IMR-90 (cell line): Measurements from ENCODE around the gene ZFP36L2. TPM values are rescaled to one million over a fixed set of nuclear protein-coding genes. Genes with fewer than 3 reads are reported as not detected.

Experiments
- ATAC-seq: fragments of 200-7000 bp; cut with Tn5 transposase; 2 replicates; pipeline ENCODE4 v1.9.1; 2020; ENCODE audit warnings: low read depth, mild to moderate bottlenecking, moderate library complexity
- BruUV-seq: library from RNA; stranded (reverse); fragments of 400-500 nt; replicated peaks from 2 replicates; lab custom pipeline; 2021; lab: Mats Ljungman, UMichigan
- CTCF ChIA-PET: fragments of 300-600 bp; formaldehyde crosslinking; extraction: SDS; loops from one replicate; lab custom pipeline; 2021; ENCODE audit warnings: antibody characterized with exemption; lab: Yijun Ruan, JAX
- POLR2A ChIA-PET: fragments of 300-600 bp; sonication (Branson Sonifier 250); formaldehyde crosslinking; loops from one replicate; lab custom pipeline; 2022; ENCODE audit warnings: antibody characterized with exemption; ENCODE audit not compliant: unreplicated experiment; lab: Charles Lee
- DNase-seq: peaks from one replicate; pipeline ENCODE4 v3.0.0; 2013
- H2AFZ ChIP-seq: replicated peaks from 2 replicates; pipeline ENCODE3; 2013; ENCODE audit warnings: low read length, mild to moderate bottlenecking; ENCODE audit not compliant: poor library complexity
- H2AK5ac ChIP-seq: 2 replicates; pipeline ENCODE4 v1.6.1; 2013; ENCODE audit warnings: low read depth, low read length, inconsistent platforms
- H2AK9ac ChIP-seq: replicated peaks from 2 replicates; pipeline ENCODE3; 2013; ENCODE audit warnings: mild to moderate bottlenecking, low read depth, low read length, moderate library complexity; ENCODE audit not compliant: poor library complexity
- H2BK120ac ChIP-seq: 2 replicates; pipeline ENCODE4 v1.6.1; 2013; ENCODE audit warnings: low read depth, low read length, inconsistent platforms
- H2BK15ac ChIP-seq: 3 replicates; pipeline ENCODE4 v1.6.1; 2013; ENCODE audit warnings: low read depth, low read length, inconsistent platforms
- H2BK20ac ChIP-seq: 2 replicates; pipeline ENCODE4 v1.6.1; 2013; ENCODE audit warnings: low read depth, mild to moderate bottlenecking, inconsistent platforms, low read length, moderate library complexity
- H2BK5ac ChIP-seq: 2 replicates; pipeline ENCODE4 v1.6.1; 2013; ENCODE audit warnings: mild to moderate bottlenecking, low read depth, low read length, inconsistent platforms; ENCODE audit not compliant: poor library complexity, severe bottlenecking
- H3K14ac ChIP-seq: replicated peaks from 2 replicates; pipeline ENCODE4 v1.6.1; 2013; ENCODE audit warnings: low read depth, low read length, inconsistent platforms
- H3K18ac ChIP-seq: 2 replicates; pipeline ENCODE4 v1.6.1; 2013; ENCODE audit warnings: low read depth, low read length, control low read depth
- H3K23ac ChIP-seq: 2 replicates; pipeline ENCODE4 v1.6.1; 2013; ENCODE audit warnings: low read depth, low read length, inconsistent platforms
- H3K27ac ChIP-seq: 2 replicates; pipeline ENCODE4 v1.5.1; 2013; ENCODE audit warnings: mild to moderate bottlenecking, control low read depth, low read length; ENCODE audit not compliant: insufficient read depth
- H3K27me3 ChIP-seq: 2 replicates; pipeline ENCODE4 v1.6.1; 2013; ENCODE audit warnings: low read length; ENCODE audit not compliant: control insufficient read depth, insufficient read depth
- H3K36me3 ChIP-seq: 2 replicates; pipeline ENCODE4 v1.6.1; 2013; ENCODE audit warnings: low read length, mixed read lengths; ENCODE audit not compliant: control insufficient read depth, insufficient read depth
- H3K4ac ChIP-seq: 2 replicates; pipeline ENCODE4 v1.6.1; 2013; ENCODE audit warnings: low read depth, low read length, inconsistent platforms
- H3K4me1 ChIP-seq: 2 replicates; pipeline ENCODE4 v1.6.1; 2013; ENCODE audit warnings: low read length, mixed read lengths; ENCODE audit not compliant: control insufficient read depth, insufficient read depth
- H3K4me2 ChIP-seq: 2 replicates; pipeline ENCODE4 v1.6.1; 2013; ENCODE audit warnings: low read depth, mild to moderate bottlenecking, control low read depth, low read length, moderate library complexity
- H3K4me3 ChIP-seq: 2 replicates; pipeline ENCODE4 v1.5.1; 2013; ENCODE audit warnings: low read depth, mild to moderate bottlenecking, control low read depth, low read length, moderate library complexity; ENCODE audit not compliant: insufficient read depth
- H3K56ac ChIP-seq: 2 replicates; pipeline ENCODE4 v1.6.1; 2013; ENCODE audit warnings: low read length, inconsistent platforms; ENCODE audit not compliant: insufficient read depth; ENCODE audit errors: extremely low read depth
- H3K79me1 ChIP-seq, 2 experiments: 2 replicates each; pipeline ENCODE4 v1.6.1; 2013; ENCODE audit warnings: low read length in 2 of 2, inconsistent platforms in 1 of 2, low read depth in 1 of 2
- H3K9ac ChIP-seq: 2 replicates; pipeline ENCODE4 v1.6.1; 2013; ENCODE audit warnings: low read depth, low read length, control low read depth
- H3K9me1 ChIP-seq: 2 replicates; pipeline ENCODE4 v1.6.1; 2013; ENCODE audit warnings: low read length, inconsistent platforms; ENCODE audit not compliant: insufficient read depth
- H3K9me3 ChIP-seq: 2 replicates; pipeline ENCODE4 v1.6.1; 2013; ENCODE audit warnings: low read length; ENCODE audit not compliant: control insufficient read depth, insufficient read depth
- H4K20me1 ChIP-seq: 2 replicates; pipeline ENCODE4 v1.6.1; 2013; ENCODE audit warnings: low read length, inconsistent platforms; ENCODE audit not compliant: insufficient read depth
- H4K5ac ChIP-seq: 2 replicates; pipeline ENCODE4 v1.6.1; 2013; ENCODE audit warnings: mild to moderate bottlenecking, low read depth, low read length, control low read depth
- H4K8ac ChIP-seq, 2 experiments: 2 replicates each; pipeline ENCODE4 v1.6.1; 2013; ENCODE audit warnings: low read depth in 2 of 2, low read length in 2 of 2, control low read depth in 1 of 2, inconsistent platforms in 1 of 2
- H4K91ac ChIP-seq: 2 replicates; pipeline ENCODE4 v1.6.1; 2013; ENCODE audit warnings: low read depth, low read length, inconsistent platforms; ENCODE audit not compliant: insufficient read depth
- BHLHE40 ChIP-seq: fragments of 150-350 bp; IDR thresholded peaks from 2 replicates; pipeline ENCODE4 v1.6.1; 2016; ENCODE audit warnings: mild to moderate bottlenecking, low read depth, low read length
- CEBPB ChIP-seq: IDR thresholded peaks from 2 replicates; pipeline ENCODE4 v1.6.1; 2012; ENCODE audit warnings: low read depth, low read length, improper control_type of control experiment
- CHD1 ChIP-seq: IDR thresholded peaks from 2 replicates; pipeline ENCODE4 v1.6.1; 2012; ENCODE audit warnings: low read depth, low read length, improper control_type of control experiment
- FOS ChIP-seq: fragments of 150-350 bp; IDR thresholded peaks from 2 replicates; pipeline ENCODE4 v1.6.1; 2016; ENCODE audit warnings: low read depth, low read length
- MAFK ChIP-seq: IDR thresholded peaks from 2 replicates; pipeline ENCODE4 v1.6.1; 2012; ENCODE audit warnings: low read depth, low read length, improper control_type of control experiment
- MAZ ChIP-seq: IDR thresholded peaks from 2 replicates; pipeline ENCODE4 v1.6.1; 2012; ENCODE audit warnings: low read depth, mild to moderate bottlenecking, low read length, improper control_type of control experiment, moderate library complexity, borderline replicate concordance
- MXI1 ChIP-seq: IDR thresholded peaks from 2 replicates; pipeline ENCODE4 v1.6.1; 2012; ENCODE audit warnings: low read depth, mild to moderate bottlenecking, low read length, moderate library complexity, borderline replicate concordance
- NFE2L2 ChIP-seq: fragments of 150-350 bp; IDR thresholded peaks from 2 replicates; pipeline ENCODE4 v1.6.1; 2016; ENCODE audit warnings: low read depth, mild to moderate bottlenecking, low read length
- POLR2A ChIP-seq: IDR thresholded peaks from 2 replicates; pipeline ENCODE4 v1.6.1; 2012; ENCODE audit warnings: mild to moderate bottlenecking, low read depth, low read length
- RAD21 ChIP-seq: IDR thresholded peaks from 2 replicates; pipeline ENCODE4 v1.6.1; 2012; ENCODE audit warnings: low read length, improper control_type of control experiment
- RCOR1 ChIP-seq: IDR thresholded peaks from 2 replicates; pipeline ENCODE4 v1.6.1; 2012; ENCODE audit warnings: mild to moderate bottlenecking, low read length, improper control_type of control experiment; ENCODE audit not compliant: insufficient replicate concordance
- RFX5 ChIP-seq: IDR thresholded peaks from 2 replicates; pipeline ENCODE4 v1.8.0; 2012; ENCODE audit warnings: low read depth, mild to moderate bottlenecking, low read length, moderate library complexity
- SMC3 ChIP-seq: fragments of 150-350 bp; IDR thresholded peaks from 2 replicates; pipeline ENCODE4 v1.6.1; 2016; ENCODE audit warnings: low read depth, mild to moderate bottlenecking, antibody characterized with exemption, low read length, moderate library complexity
- WGBS, 2 experiments: methylation state at CpG; one replicate each; pipeline versions ENCODE4 v1.1.5 to v1.1.7; 2013; ENCODE audit warnings: missing lambda C conversion rate in 2 of 2; ENCODE audit not compliant: insufficient read length in 1 of 2; ENCODE audit errors: extremely low coverage in 2 of 2; 5-methylcytosine and 5-hydroxymethylcytosine counted together
- dilution Hi-C: fragments of 300-500 bp; cut with HindIII; formaldehyde crosslinking; loops from one replicate; pipeline ENCODE4 v1.14.3; 2018; ENCODE audit warnings: low sequenced_read_pairs; ENCODE audit not compliant: unreplicated experiment
- in situ Hi-C: fragments of 300-500 bp; cut with MboI; formaldehyde crosslinking; loops from 3 replicates; pipeline ENCODE4 v1.14.3; 2019; ENCODE audit warnings: low sequenced_read_pairs, inconsistent platforms, mixed read lengths
- intact Hi-C: fragments of 100-400 bp; cut with micrococcal nuclease; formaldehyde crosslinking; loops from 2 replicates; pipeline ENCODE4 v1.10.0; 2022
- polyA plus RNA-seq, 3 experiments: library from polyadenylated mRNA; depleted of rRNA; stranded (reverse); fragments of >200 nt; gene quantifications; 2 replicates each; pipeline ENCODE4 v1.2.3, GENCODE V29; 2012; ENCODE audit warnings: low replicate concordance in 1 of 3
- total RNA-seq: library from RNA; depleted of rRNA; stranded (reverse); fragments of >200 nt; gene quantifications from 2 replicates; pipeline ENCODE4 v1.2.3, GENCODE V29; 2012
- TF ChIP-seq, protein P1 (sequence below): fragments of 150-350 bp; IDR thresholded peaks from 2 replicates; pipeline ENCODE4 v1.6.1; 2017; ENCODE audit warnings: mild to moderate bottlenecking, antibody characterized with exemption, low read length, low read depth
- TF ChIP-seq, protein P2 (sequence below): conservative IDR thresholded peaks from 2 replicates; pipeline ENCODE4 v1.5.1; 2012; ENCODE audit warnings: mild to moderate bottlenecking, low read depth, low read length, improper control_type of control experiment
- TF ChIP-seq, protein P3 (sequence below): fragments of 150-350 bp; IDR thresholded peaks from 2 replicates; pipeline ENCODE4 v1.6.1; 2016; ENCODE audit warnings: low read depth, mild to moderate bottlenecking, low read length, moderate library complexity, borderline replicate concordance

The ZFP36L2 gene
- total and polyA plus RNA-seq, 2 of the 4 experiments (the other 2 are of a cell fraction) = 1.8 to 20.1 TPM

DNA sequence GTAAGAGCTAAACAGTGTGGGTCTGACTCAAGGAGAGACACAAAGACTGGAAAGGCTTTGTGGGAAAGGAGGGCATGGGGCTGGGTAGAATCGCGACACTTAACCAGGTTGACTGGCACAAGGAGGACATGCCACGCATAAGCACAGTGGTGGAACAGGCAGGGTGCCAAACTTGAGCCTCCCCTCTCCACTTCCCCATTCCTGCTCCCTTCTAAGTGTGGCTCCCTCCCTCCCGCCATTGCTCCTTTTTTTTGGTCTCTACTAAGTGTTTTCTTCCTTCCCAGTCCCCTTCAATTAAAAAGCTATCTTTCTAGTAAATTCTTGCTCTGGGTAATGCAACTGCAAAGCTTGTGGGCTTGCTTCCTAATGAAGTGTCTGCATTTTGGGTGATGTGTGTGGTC lies 40.3 kb upstream of the ZFP36L2 start:
- Histone ChIP-seq H3K14ac (no peak overlapping the region), H3K9ac (no peak overlapping the region), H3K27me3 (no peaks in the 10 kb centered on the region; the same call in 1 of the 2 replicates), H2BK120ac (no peak overlapping the region), H3K4me3 (no peak overlapping the region), H3K9me1 (peaks cover 27% of the 10 kb centered on the region), H2AK9ac (no peak overlapping the region), H4K91ac (no peak overlapping the region), H2BK15ac (no peak overlapping the region), H3K36me3 (peaks cover 2% of the 10 kb centered on the region; the same call in 1 of the 2 replicates), H3K79me1 (no peaks in the 10 kb centered on the region), H3K9me3 (no peaks in the 10 kb centered on the region), H4K5ac (0 out of 2 replicates have a peak overlapping the region, but pooled peaks have one; percentile 42), H4K8ac (no peak overlapping the region), H3K27ac (no peak overlapping the region), H4K20me1 (peaks cover 13% of the 10 kb centered on the region; the same call in 1 of the 2 replicates), H3K56ac (no peak overlapping the region), H2AK5ac (no peak overlapping the region), H2AFZ (no peak overlapping the region), H2BK5ac (no peak overlapping the region), H3K23ac (no peak overlapping the region), H3K4me1 (peaks cover 24% of the 10 kb centered on the region), H3K4me2 (no peak overlapping the region), H3K4ac (no peak overlapping the region), H3K18ac (no peak overlapping the region), H2BK20ac (no peak overlapping the region)
- DNase-seq (peak; percentile 33), ATAC-seq (no peak)
- dilution Hi-C loops (no loop called here), in situ Hi-C loops (no loop called here), intact Hi-C loops (no loop called here)
- CTCF ChIA-PET = interaction anchor here (1.0 kb wide), 1 partner anchor 188 kb away, joined by 3 read pairs; no protein-coding TSS in a partner anchor
- POLR2A ChIA-PET = no interaction called here
- no CpG with 5 or more reads among the region's 4 CpGs for WGBS, 2 experiments
- BruUV-seq = no TSS peak
- TF ChIP-seq MAZ = no peak
- TF ChIP-seq, protein P1, sequence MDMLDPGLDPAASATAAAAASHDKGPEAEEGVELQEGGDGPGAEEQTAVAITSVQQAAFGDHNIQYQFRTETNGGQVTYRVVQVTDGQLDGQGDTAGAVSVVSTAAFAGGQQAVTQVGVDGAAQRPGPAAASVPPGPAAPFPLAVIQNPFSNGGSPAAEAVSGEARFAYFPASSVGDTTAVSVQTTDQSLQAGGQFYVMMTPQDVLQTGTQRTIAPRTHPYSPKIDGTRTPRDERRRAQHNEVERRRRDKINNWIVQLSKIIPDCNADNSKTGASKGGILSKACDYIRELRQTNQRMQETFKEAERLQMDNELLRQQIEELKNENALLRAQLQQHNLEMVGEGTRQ = no peak
- no peak for TF ChIP-seq MXI1
- no peak for TF ChIP-seq SMC3
- TF ChIP-seq, protein P2, sequence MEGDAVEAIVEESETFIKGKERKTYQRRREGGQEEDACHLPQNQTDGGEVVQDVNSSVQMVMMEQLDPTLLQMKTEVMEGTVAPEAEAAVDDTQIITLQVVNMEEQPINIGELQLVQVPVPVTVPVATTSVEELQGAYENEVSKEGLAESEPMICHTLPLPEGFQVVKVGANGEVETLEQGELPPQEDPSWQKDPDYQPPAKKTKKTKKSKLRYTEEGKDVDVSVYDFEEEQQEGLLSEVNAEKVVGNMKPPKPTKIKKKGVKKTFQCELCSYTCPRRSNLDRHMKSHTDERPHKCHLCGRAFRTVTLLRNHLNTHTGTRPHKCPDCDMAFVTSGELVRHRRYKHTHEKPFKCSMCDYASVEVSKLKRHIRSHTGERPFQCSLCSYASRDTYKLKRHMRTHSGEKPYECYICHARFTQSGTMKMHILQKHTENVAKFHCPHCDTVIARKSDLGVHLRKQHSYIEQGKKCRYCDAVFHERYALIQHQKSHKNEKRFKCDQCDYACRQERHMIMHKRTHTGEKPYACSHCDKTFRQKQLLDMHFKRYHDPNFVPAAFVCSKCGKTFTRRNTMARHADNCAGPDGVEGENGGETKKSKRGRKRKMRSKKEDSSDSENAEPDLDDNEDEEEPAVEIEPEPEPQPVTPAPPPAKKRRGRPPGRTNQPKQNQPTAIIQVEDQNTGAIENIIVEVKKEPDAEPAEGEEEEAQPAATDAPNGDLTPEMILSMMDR = no peak
- TF ChIP-seq RCOR1 = no peak
- TF ChIP-seq NFE2L2 = no peak
- no peak for TF ChIP-seq BHLHE40
- no peak for TF ChIP-seq FOS
- no peak for TF ChIP-seq RFX5
- TF ChIP-seq POLR2A = no peak
- TF ChIP-seq CEBPB = no peak
- TF ChIP-seq, protein P3, sequence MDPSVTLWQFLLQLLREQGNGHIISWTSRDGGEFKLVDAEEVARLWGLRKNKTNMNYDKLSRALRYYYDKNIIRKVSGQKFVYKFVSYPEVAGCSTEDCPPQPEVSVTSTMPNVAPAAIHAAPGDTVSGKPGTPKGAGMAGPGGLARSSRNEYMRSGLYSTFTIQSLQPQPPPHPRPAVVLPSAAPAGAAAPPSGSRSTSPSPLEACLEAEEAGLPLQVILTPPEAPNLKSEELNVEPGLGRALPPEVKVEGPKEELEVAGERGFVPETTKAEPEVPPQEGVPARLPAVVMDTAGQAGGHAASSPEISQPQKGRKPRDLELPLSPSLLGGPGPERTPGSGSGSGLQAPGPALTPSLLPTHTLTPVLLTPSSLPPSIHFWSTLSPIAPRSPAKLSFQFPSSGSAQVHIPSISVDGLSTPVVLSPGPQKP = no peak
- TF ChIP-seq MAFK = no peak
- TF ChIP-seq RAD21 = no peak
- TF ChIP-seq CHD1 = no peak
